Stimulated activated CD4-positive, alpha-beta T cell treated with anti-CD3 and anti-CD28 coated beads, Interleukin-12 subunit alpha, Interleukin-12 subunit beta, amount 100 ng/mL, for 48 hours (primary cell): ENCODE measurements around the gene USP3.
A peak's percentile ranks its signal among the peaks of the same experiment; 100 is the strongest.
"Not testable (repeated sequence)": the region's sequence is repeated elsewhere in the genome, so short reads cannot be mapped to it uniquely, and the experiment has no call there.

Experiments used
- DNase-seq, 3 donors: peaks; one replicate each; pipeline ENCODE4 v3.0.0-alpha.2; 2020; ENCODE audit warnings: low read depth in 2 of 3, low spot score in 1 of 3

The USP3 gene

DNA sequence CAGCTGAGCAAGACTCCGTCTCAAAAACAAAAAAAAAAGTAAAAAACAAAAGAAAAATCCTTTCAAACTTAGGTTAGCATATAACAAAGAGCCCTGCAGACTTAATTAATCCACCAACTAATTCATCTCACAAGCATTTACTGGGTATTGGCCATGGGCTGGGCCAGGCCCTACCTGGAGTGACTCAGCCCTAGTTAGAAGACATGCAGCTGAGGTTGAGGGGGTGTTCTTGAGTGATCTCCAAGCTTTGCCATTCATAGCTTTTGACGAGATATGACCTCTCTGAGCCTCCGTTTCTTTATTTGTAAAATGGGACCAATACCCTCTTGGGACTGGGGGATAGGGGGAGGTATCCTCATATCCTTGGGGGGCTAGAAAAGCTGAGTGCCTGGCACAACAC lies 100.6 kb downstream of the USP3 start:
- DNase-seq, result no peak

DNA sequence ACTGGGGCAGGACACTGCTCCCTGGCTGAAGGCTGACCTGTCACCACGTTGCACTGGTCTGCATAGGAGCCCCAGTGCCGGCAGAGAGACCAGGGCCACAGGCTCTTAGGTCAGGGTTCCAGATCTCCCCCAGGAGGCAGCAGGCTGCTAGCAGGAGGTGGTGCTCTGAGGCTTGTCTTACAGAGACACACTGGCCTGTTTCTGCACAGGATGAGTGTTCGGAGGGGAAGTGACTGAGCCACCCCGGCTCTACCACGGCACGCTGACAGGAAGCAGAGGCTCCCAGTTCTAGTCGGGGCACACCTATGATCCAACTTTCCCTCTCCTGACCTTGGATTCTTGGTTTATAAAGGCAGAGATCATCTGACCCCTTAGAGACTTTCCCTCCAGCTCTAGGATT lies 101.4 kb downstream of the USP3 start:
- DNase-seq, result peak in 1 of 3 donors; percentile 35

GRCh38 chr15:63606308-63606707 lies 101.9 kb downstream of the USP3 start:
- DNase-seq, result no peak

DNA sequence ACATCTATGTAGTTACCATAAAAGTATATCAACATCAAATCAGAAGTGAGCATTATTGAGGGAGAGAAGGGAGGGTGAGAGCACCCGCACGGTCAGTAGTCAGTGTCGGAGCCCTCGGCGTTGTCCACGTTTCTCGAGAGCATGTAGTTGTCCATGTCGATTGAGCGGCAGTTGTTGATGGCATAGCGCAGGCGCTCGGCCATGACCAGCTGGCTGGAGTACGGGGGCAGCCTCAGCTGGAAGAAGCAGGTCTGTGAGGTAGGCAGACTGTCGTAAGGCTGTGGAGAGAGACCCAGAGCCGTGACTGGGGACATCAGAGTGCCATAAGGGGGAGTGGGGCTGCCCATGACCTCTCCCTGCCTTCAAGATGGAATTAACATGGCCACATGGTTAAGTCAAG lies 104.6 kb downstream of the USP3 start:
- DNase-seq, result no peak

- DNase-seq, result no peak
These were observed 105.1 kb downstream of the USP3 start for GRCh38 chr15:63609448-63609847.

- peak; percentile 62 to 74 (median 69) for DNase-seq
These were observed 105.9 kb downstream of the USP3 start for GRCh38 chr15:63610209-63610841.

DNA sequence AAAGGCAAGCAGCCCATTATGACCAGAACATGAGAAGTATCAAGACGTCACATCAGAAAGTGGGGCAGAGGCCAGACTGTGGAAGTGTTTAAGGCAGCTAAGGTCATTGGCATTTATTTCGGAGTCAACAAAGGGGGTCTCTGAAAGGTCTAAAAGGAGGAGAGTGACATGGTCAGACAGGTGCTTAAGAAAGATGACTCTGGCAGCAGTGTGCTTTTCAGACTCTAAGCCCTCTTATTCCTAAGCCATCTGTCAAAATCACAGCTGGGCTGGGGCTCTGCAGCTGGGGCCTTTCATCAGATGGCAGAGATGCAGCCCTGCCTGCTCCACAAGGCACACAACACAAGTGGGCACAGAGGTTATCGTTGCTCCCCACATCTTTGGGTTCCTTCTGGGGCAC lies 106.8 kb downstream of the USP3 start:
- DNase-seq, result no peak

DNA sequence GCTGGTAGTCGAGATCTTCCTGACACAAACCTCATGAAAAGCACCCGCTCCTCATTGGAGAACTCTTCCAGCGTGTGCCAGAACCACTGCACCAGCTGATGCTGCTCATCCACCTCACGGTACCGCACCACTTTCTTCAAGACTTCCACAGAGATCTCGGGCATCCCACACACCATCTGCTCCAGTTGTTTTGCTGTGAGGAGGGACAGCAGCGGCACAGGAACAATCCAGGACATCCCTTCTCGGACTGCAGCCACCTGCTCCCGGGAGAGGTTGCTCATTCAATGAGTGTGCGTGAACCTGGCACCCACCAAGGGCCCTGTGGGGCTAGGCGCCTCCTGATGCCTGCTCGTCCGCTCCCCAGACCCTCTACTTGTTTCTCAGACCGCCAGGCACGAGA lies 107.9 kb downstream of the USP3 start:
- DNase-seq, result no peak

DNA sequence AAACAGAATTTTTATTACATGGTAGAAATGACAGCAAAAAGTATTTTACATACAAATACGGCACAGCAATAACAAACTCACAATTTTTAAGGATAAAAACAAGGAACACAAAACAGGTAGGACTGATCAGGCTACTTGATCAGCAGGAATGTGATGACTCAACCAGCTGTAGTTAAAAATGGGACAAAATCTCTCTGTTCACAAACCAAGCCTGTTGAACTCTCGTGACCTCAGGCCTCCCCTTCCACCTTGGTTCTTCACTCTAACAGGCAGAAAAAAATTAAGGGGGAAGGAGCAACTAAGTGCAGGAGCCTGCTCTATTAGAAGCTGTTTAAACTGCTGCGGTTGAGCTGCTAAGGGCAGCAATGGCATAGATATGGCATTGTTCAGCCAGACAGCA lies 111.5 kb downstream of the USP3 start:
- no peak for DNase-seq

DNA sequence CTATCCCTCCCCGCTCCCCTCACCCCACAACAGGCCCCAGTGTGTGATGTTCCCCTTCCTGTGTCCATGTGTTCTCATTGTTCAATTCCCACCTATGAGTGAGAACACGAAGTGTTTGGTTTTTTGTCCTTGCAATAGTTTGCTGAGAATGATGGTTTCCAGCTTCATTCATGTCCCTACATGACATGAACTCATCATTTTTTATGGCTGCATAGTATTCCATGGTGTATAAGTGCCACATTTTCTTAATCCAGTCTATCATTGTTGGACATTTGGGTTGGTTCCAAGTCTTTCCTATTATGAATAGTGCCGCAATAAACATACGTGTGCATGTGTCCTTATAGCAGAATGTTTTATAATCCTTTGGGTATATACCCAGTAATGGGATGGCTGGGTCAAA lies 112.8 kb downstream of the USP3 start:
- DNase-seq, result not testable (repeated sequence)

DNA sequence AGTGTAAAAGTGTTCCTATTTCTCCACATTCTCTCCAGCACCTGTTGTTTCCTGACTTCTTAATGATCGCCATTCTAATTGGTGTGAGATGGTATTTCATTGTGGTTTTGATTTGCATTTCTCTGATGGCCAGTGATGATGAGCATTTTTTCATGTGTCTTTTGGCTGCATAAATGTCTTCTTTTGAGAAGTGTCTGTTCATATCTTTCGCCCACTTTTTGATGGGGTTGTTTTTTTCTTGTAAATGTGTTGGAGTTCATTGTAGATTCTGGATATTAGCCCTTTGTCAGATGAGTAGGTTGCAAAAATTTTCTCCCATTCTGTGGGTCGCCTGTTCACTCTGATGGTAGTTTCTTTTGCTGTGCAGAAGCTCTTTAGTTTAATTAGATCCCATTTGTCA lies 113.2 kb downstream of the USP3 start:
- not testable (repeated sequence) for DNase-seq

- not testable (repeated sequence) for DNase-seq
These were observed 116.4 kb downstream of the USP3 start for GRCh38 chr15:63620760-63621159.

DNA sequence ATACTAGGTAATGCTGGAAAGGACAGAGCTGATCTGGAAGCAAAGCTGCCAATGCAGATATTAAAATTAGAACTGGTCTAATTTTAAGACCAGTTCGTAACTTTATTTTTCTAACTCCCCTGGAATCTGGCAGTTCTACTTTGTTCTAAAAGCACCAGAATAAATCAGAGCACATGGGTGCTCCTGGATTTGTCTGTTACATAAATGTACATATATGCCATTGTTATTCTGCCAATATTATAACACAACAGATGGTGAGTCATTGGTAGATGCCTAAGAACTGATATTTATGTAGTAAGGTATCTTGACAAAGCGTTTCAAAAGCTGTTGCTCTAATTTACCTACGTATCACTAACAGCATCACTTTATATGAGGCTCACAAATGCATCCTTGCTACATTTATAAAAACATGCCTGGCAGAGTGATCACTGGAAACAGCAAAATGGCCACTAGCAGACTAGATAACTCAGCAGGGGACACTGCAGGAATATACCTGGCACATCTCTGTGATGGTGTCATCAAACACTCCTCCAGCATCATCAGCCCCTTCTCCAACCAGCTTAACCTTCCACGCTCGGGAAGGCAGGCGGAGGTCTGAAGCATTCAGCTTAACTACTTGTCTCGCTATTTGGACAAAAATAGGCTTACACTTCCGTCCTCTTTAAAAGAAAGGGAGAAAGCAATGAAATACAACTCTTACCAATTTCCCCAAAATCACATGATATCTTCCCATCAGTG lies 119.0 kb downstream of the USP3 start:
- no peak for DNase-seq

DNA sequence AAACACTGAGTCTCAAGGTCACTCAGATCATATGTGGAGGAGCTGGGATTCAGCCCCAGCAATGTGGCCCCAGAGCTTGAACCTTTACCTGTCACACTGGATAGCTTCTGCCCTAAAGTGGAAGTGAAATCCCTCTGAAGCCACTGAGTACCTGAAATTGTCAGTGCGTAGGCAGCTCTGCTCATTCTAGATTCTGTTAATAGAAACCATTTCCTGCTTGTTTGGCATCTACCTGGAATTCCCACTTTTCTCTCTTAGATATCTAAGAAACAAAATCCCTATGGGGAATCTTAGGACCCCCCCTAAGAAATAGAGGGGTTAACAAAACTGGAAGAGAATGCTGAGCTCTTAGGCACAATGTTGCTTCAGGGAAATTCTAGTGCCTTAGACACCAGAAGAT lies 122.6 kb downstream of the USP3 start:
- DNase-seq, result no peak

DNA sequence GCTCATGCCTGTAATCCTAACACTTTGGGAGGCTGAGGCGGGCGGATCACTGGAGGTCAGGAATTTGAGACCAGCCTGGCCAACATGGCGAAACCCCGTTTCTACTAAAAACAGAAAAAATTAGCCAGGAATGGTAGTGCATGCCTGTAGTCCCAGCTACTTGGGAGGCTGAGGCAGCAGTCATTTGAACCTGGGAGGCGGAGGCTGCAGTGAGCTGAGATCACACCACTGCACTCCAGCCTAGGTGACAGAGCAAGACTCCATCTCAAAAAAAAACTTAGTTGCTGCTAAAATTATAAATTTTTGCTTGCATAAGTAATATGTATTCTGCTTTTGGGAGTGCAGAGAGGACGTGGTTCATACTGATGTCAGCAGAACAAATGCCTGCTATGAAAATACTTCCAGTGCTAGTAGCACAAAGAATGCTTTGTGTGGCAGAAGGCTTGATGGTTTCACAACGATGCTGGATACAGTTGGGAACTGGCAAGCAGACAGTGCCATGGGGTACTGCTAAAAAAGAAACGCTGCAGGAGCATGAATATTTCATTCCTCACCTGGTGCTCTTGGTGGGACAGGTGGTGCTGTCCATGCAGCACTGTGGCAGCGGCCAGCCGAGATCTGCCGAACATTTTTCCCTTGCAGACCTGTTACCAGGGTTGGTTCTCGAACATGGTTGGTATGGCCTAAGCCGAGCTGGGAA lies 123.9 kb downstream of the USP3 start:
- no peak for DNase-seq

DNA sequence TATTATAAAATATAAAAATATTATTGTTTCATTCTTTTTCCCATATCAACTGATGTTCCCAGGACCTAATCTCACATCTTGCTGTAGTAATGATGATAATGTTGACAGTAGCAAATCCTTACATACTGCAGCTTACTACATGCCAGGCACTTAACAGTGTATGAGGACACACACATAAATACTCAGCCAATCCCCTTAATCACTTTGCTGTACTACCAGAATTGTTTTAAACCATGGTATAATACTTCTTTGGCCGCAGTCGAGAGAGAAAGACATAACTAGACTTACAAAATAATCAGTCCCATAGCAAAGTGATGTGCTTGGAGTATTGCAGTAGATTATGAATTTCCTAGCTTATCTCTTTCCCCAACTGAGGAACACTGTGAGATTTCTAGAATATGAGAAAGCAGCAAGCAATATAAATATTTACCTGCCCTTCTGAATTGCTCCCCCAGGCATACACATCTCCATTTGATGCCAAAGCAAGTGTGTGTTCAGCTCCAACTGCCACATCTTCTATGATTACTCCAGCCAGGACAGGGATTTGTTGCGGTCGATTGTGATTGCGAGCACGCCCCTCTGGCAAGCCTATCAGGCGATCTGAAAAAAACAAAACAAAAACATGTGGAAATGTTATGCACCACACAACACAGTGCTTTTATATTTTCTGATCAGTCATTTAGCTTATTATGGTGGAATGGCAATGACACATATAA lies 125.8 kb downstream of the USP3 start:
- no peak for DNase-seq

- DNase-seq, result no peak
These were observed 128.9 kb downstream of the USP3 start for GRCh38 chr15:63633312-63633711.

- no peak for DNase-seq
These were observed 129.8 kb downstream of the USP3 start for GRCh38 chr15:63634154-63634553.

DNA sequence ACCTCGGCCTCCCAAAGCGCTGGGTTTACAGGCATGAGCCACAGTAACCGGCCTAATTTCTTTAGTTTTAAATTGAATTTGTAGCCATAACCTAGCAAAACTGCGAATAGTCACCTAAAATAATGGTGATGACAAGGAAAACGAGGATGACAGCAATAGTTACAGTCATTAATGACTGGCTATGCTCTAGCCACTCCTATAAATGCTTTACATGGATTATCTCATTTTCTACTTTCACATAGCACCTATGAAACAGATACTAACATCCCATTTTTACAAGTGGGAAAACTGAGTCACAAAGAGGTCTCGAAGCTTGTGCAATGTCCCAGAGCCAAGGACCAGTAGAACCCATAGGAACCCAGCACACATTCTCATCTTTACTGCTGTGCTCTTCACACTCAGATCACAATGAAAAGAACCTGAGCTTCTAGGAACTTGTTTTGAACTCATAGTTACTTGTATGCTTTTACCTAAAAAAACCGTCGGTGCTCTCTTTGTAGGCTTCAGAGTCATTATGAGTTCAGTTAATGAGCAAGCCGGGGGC lies 132.2 kb downstream of the USP3 start:
- DNase-seq, result no peak

DNA sequence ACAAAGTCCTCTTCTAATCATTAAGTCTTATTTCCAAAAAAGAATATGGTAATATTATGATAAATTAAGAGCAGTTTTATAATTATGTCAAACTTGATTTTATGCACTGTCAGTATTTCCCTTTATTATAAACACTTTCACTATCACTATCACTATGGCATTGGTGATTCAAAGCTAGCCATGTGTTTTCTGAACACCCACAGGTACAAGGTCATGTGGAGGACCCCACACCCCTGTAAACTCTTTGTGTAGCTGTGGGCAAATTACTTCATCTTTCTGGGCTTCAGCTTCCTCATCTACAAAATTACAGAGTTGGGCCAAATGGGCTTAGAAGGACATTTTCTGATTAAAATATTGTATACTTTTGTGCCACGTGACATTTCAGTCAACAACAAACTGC lies 134.4 kb downstream of the USP3 start:
- DNase-seq, result no peak

- no peak for DNase-seq
These were observed 135.8 kb downstream of the USP3 start for GRCh38 chr15:63640146-63640545.
